ENCODE results near the gene TMEM232. TPM values are rescaled to one million over a fixed set of nuclear protein-coding genes. Genes with fewer than 3 reads are reported as not detected.

TMEM232 gene
- total RNA-seq, 4 donors from 2014 or later = 2.3 to 4.2 (median 3.5) TPM

- TF ChIP-seq, protein P1, sequence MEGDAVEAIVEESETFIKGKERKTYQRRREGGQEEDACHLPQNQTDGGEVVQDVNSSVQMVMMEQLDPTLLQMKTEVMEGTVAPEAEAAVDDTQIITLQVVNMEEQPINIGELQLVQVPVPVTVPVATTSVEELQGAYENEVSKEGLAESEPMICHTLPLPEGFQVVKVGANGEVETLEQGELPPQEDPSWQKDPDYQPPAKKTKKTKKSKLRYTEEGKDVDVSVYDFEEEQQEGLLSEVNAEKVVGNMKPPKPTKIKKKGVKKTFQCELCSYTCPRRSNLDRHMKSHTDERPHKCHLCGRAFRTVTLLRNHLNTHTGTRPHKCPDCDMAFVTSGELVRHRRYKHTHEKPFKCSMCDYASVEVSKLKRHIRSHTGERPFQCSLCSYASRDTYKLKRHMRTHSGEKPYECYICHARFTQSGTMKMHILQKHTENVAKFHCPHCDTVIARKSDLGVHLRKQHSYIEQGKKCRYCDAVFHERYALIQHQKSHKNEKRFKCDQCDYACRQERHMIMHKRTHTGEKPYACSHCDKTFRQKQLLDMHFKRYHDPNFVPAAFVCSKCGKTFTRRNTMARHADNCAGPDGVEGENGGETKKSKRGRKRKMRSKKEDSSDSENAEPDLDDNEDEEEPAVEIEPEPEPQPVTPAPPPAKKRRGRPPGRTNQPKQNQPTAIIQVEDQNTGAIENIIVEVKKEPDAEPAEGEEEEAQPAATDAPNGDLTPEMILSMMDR (IDR thresholded peaks at IDR 0.05; ENCODE audit: low read depth) = no peak
These were observed 9.1 kb upstream of the TMEM232 start for GRCh38 chr5:110735556-110735955.

GRCh38 chr5:110734101-110734500, 7.6 kb upstream of the TMEM232 start:
- TF ChIP-seq, protein P1 (IDR thresholded peaks at IDR 0.05; ENCODE audit: low read depth) = no peak

DNA sequence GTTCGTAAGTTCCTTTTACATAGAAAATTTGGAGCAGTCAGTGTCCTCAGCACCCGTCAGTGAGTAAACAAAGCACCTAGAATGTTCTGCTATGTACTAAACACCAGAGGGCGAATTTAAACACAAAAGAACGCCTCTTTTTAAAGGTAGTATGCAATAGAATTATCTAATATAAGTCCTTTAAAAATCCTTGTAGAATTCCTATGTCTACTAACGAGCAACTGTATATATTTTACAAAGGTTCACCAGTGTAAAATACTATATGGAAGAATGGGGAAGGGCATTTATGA, 499 bp upstream of the TMEM232 start:
- TF ChIP-seq, protein P1 (IDR thresholded peaks at IDR 0.05; ENCODE audit: low read depth) = no peak

- TF ChIP-seq, protein P1 (IDR thresholded peaks at IDR 0.05; ENCODE audit: low read depth) = no peak
These were observed 8.2 kb downstream of the TMEM232 start for GRCh38 chr5:110718311-110718710.

- TF ChIP-seq, protein P1 (IDR thresholded peaks at IDR 0.05; ENCODE audit: low read depth) = no peak
These were observed 9.9 kb downstream of the TMEM232 start for GRCh38 chr5:110716247-110717245.

DNA sequence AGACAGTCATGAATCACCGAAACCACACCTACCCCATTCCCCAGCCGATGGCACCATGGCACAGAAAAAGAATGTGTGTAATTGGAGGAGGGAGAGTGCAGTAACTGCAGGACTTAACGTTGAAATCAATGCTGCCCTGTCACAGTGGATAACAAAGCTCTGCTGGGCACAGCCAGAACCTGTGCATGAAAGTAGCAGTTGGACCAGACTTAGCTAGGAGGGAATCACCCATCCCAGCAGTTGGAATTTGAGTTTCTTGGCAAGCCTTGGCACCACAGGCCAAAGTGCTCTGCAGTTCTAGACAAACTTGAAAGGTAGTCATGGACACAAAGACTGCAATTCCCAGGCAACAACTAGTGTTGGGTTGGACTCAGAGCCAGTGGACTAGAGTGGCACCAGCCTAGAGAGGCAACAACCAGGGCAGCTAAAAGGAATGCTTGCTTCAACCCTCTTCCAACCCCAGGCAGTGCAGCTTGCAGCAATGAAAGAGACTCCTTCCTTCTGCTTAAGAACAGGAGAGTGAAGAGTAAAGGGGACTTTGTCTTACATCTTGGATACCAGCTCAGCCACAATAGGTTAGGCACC, 19.1 kb downstream of the TMEM232 start:
- TF ChIP-seq, protein P1 (IDR thresholded peaks at IDR 0.05; ENCODE audit: low read depth) = no peak

DNA sequence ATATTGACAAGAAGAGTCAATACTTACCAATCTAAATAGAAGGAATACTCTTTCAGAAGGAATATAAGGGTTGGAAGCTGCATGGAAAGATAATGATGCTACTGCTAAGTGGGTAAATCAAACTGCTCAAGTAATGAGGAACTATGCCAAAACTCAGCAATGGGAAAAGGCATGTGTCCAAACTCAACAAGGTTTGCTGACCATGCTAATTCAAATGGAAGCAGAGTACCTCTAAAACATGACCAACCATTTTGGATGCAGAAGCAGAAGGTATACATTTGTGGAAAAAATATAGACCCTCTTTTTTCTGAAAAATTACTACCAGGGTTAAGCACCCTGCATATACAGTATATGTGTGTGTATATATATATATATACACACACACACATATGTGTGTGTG, 21.1 kb downstream of the TMEM232 start:
- TF ChIP-seq, protein P1 (IDR thresholded peaks at IDR 0.05; ENCODE audit: low read depth) = no peak

Measured in subcutaneous adipose tissue (tissue), 4 donors.